Suprapubic skin (tissue), 4 donors: ENCODE results near the gene LUC7L2.

Source experiments
- POLR2A ChIP-seq, 2 donors: fragments of 450-650 bp; IDR thresholded peaks; one replicate each; pipeline ENCODE4 v1.6.1; 2017; ENCODE audit warnings: antibody characterized with exemption in 2 of 2, mild to moderate bottlenecking in 2 of 2, moderate library complexity in 2 of 2
- POLR2AphosphoS5 ChIP-seq, 3 donors: sonication (generic); formaldehyde crosslinking; IDR thresholded peaks; one replicate each; pipeline ENCODE4 v1.6.1; 2017; ENCODE audit warnings: antibody characterized with exemption in 3 of 3
- TF ChIP-seq, protein P1 (sequence below), 2 donors: fragments of 200-600 bp in 1 of 2; fragments of 450-650 bp in 1 of 2; sonication (generic) in 1 of 2; IDR thresholded peaks; one replicate each; pipeline ENCODE4 v1.5.1; 2016 to 2019; ENCODE audit warnings: antibody characterized with exemption in 2 of 2, mild to moderate bottlenecking in 1 of 2, moderate library complexity in 1 of 2

DNA sequence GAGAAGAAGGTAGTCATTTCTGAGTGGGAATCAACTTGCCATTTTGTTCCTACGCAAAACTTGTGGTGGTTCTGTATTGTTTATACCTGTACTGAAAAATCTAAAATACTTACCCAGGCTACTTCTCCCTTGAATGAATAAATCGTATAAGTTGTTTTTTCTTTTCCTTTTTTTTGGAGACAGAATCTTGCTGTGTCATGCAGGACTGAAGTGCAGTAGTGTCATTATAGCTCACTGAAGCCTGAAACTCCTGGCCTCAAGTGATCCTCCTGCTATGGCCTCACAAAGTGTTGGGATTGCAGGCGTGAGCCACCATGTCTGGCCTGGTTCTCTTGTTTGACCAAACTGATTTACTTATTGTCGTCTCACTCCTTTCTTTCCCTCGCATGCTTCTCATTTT, 27.9 kb downstream of the LUC7L2 start:
- TF ChIP-seq, protein P1, sequence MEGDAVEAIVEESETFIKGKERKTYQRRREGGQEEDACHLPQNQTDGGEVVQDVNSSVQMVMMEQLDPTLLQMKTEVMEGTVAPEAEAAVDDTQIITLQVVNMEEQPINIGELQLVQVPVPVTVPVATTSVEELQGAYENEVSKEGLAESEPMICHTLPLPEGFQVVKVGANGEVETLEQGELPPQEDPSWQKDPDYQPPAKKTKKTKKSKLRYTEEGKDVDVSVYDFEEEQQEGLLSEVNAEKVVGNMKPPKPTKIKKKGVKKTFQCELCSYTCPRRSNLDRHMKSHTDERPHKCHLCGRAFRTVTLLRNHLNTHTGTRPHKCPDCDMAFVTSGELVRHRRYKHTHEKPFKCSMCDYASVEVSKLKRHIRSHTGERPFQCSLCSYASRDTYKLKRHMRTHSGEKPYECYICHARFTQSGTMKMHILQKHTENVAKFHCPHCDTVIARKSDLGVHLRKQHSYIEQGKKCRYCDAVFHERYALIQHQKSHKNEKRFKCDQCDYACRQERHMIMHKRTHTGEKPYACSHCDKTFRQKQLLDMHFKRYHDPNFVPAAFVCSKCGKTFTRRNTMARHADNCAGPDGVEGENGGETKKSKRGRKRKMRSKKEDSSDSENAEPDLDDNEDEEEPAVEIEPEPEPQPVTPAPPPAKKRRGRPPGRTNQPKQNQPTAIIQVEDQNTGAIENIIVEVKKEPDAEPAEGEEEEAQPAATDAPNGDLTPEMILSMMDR (IDR thresholded peaks at IDR 0.05): no peak
- TF ChIP-seq POLR2A (IDR thresholded peaks at IDR 0.05) (no peak), POLR2AphosphoS5 (IDR thresholded peaks at IDR 0.05) (no peak)
